PFSK-1 (cell line): ENCODE measurements around the gene PNMA6E.

ENCODE experiments used
- FOXP2 ChIP-seq: optimal IDR thresholded peaks from 2 replicates; pipeline ENCODE3; 2011; ENCODE audit warnings: borderline replicate concordance, control low read depth, inconsistent platforms; ENCODE audit not compliant: insufficient read depth; ENCODE audit errors: extremely low read length, extremely low read depth
- POLR2AphosphoS5 ChIP-seq: IDR thresholded peaks from 2 replicates; pipeline ENCODE4 v1.6.1; 2012; ENCODE audit warnings: low read depth, mild to moderate bottlenecking, control low read depth, low read length, moderate library complexity
- REST ChIP-seq, 2 experiments: IDR thresholded peaks; 2 replicates each; pipeline versions ENCODE4 v1.6.1 to v1.8.0; 2011 to 2012; ENCODE audit warnings: low read depth in 2 of 2, low read length in 2 of 2, control low read depth in 1 of 2, inconsistent platforms in 1 of 2, mild to moderate bottlenecking in 1 of 2, moderate library complexity in 1 of 2; ENCODE audit not compliant: insufficient read depth in 1 of 2
- SIN3A ChIP-seq: IDR thresholded peaks from 2 replicates; pipeline ENCODE4 v1.6.1; 2012; ENCODE audit warnings: mild to moderate bottlenecking, low read length, moderate library complexity, borderline replicate concordance; ENCODE audit not compliant: insufficient read depth
- TAF1 ChIP-seq: IDR thresholded peaks from 2 replicates; pipeline ENCODE4 v1.6.1; 2012; ENCODE audit warnings: low read length, control low read depth, borderline replicate concordance; ENCODE audit not compliant: insufficient read depth

Gene PNMA6E

GRCh38 chrX:153448556-153449367 lies 47.6 kb upstream of the PNMA6E start:
- no peak for TF ChIP-seq TAF1
- TF ChIP-seq REST (IDR thresholded peaks at IDR 0.05; ENCODE audit: insufficient read depth in 1 of 2, low read depth in 2 of 2, low read length in 2 of 2): no peak
- no peak for TF ChIP-seq FOXP2
- no peak for TF ChIP-seq POLR2AphosphoS5
- TF ChIP-seq SIN3A: no peak

GRCh38 chrX:153447581-153447960 lies 46.4 kb upstream of the PNMA6E start:
- no peak for TF ChIP-seq TAF1
- no peak for TF ChIP-seq SIN3A
- no peak for TF ChIP-seq REST (IDR thresholded peaks at IDR 0.05; ENCODE audit: insufficient read depth in 1 of 2, low read depth in 2 of 2, low read length in 2 of 2)
- no peak for TF ChIP-seq POLR2AphosphoS5
- no peak for TF ChIP-seq FOXP2

GRCh38 chrX:153446950-153447580 lies 45.9 kb upstream of the PNMA6E start:
- no peak for TF ChIP-seq POLR2AphosphoS5
- TF ChIP-seq TAF1: no peak
- TF ChIP-seq REST (IDR thresholded peaks at IDR 0.05; ENCODE audit: insufficient read depth in 1 of 2, low read depth in 2 of 2, low read length in 2 of 2): no peak
- no peak for TF ChIP-seq FOXP2
- no peak for TF ChIP-seq SIN3A

GRCh38 chrX:153446636-153446936 lies 45.4 kb upstream of the PNMA6E start:
- TF ChIP-seq SIN3A (no peak), REST (IDR thresholded peaks at IDR 0.05; ENCODE audit: insufficient read depth in 1 of 2, low read depth in 2 of 2, low read length in 2 of 2) (no peak), FOXP2 (no peak), TAF1 (no peak), POLR2AphosphoS5 (no peak)
